HG02938 (cell line): ENCODE results near the gene ANXA11.

ENCODE experiments used
- ATAC-seq: cut with Tn5 transposase; IDR thresholded peaks from one replicate; pipeline ENCODE4 v1.9.1; 2021; ENCODE audit warnings: mild to moderate bottlenecking, moderate library complexity; ENCODE audit not compliant: unreplicated experiment

Gene ANXA11

GRCh38 chr10:80166581-80167470 is 38.5 kb downstream of the ANXA11 start:
- no peak for ATAC-seq

- no peak for ATAC-seq
Observed at GRCh38 chr10:80165173-80165572, 40.2 kb downstream of the ANXA11 start.

GRCh38 chr10:80164596-80164995 is 40.7 kb downstream of the ANXA11 start:
- ATAC-seq, result no peak

GRCh38 chr10:80163741-80164341 is 41.5 kb downstream of the ANXA11 start:
- ATAC-seq, result no peak

- ATAC-seq, result no peak
Observed at GRCh38 chr10:80161321-80162083, 43.8 kb downstream of the ANXA11 start.

- ATAC-seq, result no peak
Observed at GRCh38 chr10:80160361-80161320, 44.7 kb downstream of the ANXA11 start.

GRCh38 chr10:80159166-80159873 is 46.0 kb downstream of the ANXA11 start:
- no peak for ATAC-seq

DNA sequence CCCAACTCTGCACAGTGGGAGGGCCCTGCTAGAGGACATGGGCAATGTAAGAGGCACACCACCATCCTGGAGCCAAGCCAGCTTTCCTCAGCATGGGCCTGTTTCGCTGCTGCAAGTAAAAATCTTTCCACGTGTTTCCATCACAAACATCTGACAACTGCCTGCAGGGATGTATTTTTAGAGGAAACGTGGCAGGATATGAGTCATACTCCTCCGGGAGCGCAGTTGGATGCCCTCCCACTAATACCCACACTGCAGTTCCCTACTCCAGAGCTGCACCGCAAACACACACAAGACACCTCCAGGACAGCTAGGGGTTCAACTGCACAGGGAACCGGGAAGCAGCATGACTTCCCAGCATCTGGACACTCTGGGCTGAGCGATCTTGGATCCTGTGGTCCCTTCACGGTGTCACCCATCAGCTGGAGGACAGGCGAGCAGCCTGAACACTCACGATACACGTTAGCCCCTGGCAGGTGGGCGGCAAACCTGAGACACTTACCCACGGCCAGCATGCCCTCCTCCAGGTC is 46.7 kb downstream of the ANXA11 start:
- no peak for ATAC-seq

DNA sequence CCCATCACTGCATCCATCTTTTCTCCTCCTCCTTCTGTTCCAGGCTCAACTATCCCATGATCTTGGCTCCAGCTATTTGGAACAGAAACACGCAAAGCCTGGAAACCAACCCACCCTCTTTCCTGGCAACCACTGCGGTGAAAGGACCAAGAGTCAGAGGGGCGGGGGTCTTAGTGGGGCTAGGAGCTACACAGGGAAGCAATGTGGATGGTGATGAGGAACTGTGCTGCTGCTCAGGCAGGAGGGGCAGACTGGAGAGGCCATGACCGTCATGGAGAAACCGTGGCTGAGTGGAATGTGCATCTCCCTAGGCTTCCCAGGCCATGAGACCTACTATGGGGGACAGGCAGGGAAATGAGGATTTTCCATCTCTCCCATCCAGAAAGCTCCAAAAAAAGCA is 47.2 kb downstream of the ANXA11 start:
- ATAC-seq, result no peak

- ATAC-seq, result no peak
Observed at GRCh38 chr10:80157561-80157960, 47.8 kb downstream of the ANXA11 start.

- no peak for ATAC-seq
Observed at GRCh38 chr10:80156216-80156615, 49.1 kb downstream of the ANXA11 start.

GRCh38 chr10:80155696-80156215 is 49.6 kb downstream of the ANXA11 start:
- ATAC-seq, result no peak

- no peak for ATAC-seq
Observed at GRCh38 chr10:80154978-80155695, 50.2 kb downstream of the ANXA11 start.

- no peak for ATAC-seq
Observed at GRCh38 chr10:80154626-80154977, 50.7 kb downstream of the ANXA11 start.

DNA sequence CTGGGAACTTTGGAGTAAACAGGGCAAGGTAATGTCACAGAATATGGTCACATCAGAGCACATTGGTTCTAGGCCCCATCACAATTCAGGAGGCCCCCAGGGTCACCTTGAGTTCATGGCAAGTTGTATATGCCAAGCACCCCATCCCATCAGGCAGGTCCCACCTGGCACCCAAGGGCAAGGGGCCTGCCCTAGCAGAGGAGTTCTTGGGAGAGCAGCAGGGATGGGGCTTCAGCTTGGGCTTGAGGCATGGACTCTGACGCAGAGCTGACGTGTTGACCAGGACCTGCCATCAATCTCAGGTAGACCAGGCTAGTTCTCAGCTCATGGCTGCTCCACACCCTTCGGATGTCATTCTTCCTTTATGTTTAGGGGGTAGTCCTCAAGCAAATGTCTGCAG is 51.9 kb downstream of the ANXA11 start:
- ATAC-seq, result no peak

- ATAC-seq, result no peak
Observed at GRCh38 chr10:80152820-80153219, 52.5 kb downstream of the ANXA11 start.

DNA sequence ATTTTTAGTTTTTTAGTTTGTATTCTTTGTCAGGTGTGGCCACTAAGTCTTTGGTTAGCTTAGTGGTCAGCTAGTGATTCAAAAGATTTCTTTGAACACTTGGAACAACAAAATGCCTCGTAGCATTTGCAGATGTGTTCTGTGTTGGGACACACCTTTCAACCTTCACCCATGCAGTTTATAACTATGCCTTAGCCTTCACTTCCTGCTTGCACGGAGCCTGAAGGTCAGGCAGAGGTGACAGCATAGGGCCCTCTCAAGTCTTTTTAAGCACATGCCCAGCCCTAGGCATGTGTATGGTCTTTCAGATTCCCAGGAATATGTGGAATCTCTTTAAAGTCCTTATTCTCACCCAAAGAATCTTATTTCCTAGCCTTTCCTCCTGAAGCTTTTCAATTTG is 55.2 kb downstream of the ANXA11 start:
- ATAC-seq, result no peak

DNA sequence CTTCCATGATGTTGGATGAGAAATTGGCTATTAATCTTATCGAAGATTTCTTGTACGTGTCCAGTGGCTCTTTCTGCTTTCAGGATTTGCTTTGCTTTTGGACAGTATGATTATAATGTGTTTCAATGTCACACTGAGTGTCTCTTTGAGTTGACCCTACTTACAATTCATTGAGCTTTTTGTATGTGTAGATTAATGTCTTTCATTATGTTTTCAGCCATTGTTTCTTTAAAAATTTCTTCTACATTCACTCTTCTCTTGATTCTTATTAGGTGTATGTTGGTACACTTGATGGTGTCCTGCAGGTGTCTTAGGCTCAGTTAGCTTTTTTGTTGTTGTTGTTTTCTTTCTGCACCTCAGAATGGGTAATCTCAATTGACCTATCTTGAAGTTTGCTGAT is 56.2 kb downstream of the ANXA11 start:
- no peak for ATAC-seq
